Lower leg skin (tissue), 3 donors: ENCODE measurements around the gene WFIKKN1.

Experiments used
- POLR2A ChIP-seq, 2 donors: fragments of 450-650 bp; IDR thresholded peaks; one replicate each; pipeline ENCODE4 v1.6.1; 2016 to 2017; ENCODE audit warnings: antibody characterized with exemption in 2 of 2, mild to moderate bottlenecking in 1 of 2, moderate library complexity in 1 of 2
- TF ChIP-seq, protein P1 (sequence below), 3 donors: fragments of 450-650 bp; IDR thresholded peaks; one replicate each; pipeline ENCODE4 v1.5.1; 2016; ENCODE audit warnings: antibody characterized with exemption in 3 of 3, mild to moderate bottlenecking in 3 of 3, moderate library complexity in 2 of 3

- TF ChIP-seq POLR2A (IDR thresholded peaks at IDR 0.05): no peak
- TF ChIP-seq, protein P1, sequence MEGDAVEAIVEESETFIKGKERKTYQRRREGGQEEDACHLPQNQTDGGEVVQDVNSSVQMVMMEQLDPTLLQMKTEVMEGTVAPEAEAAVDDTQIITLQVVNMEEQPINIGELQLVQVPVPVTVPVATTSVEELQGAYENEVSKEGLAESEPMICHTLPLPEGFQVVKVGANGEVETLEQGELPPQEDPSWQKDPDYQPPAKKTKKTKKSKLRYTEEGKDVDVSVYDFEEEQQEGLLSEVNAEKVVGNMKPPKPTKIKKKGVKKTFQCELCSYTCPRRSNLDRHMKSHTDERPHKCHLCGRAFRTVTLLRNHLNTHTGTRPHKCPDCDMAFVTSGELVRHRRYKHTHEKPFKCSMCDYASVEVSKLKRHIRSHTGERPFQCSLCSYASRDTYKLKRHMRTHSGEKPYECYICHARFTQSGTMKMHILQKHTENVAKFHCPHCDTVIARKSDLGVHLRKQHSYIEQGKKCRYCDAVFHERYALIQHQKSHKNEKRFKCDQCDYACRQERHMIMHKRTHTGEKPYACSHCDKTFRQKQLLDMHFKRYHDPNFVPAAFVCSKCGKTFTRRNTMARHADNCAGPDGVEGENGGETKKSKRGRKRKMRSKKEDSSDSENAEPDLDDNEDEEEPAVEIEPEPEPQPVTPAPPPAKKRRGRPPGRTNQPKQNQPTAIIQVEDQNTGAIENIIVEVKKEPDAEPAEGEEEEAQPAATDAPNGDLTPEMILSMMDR (IDR thresholded peaks at IDR 0.05): no peak
Measured at GRCh38 chr16:582218-582613, 48.6 kb upstream of the WFIKKN1 start.
